22Rv1 (cell line): Measurements from ENCODE around the gene PGR.

Source experiments
- ZFX ChIP-seq: fragments of 450-650 bp; IDR thresholded peaks from 2 replicates; pipeline ENCODE4 v1.6.1; 2017; ENCODE audit warnings: antibody characterized with exemption, borderline replicate concordance
- TF ChIP-seq, protein P1 (sequence below): fragments of 450-650 bp; IDR thresholded peaks from 2 replicates; pipeline ENCODE4 v1.5.1; 2017; ENCODE audit warnings: mild to moderate bottlenecking

DNA sequence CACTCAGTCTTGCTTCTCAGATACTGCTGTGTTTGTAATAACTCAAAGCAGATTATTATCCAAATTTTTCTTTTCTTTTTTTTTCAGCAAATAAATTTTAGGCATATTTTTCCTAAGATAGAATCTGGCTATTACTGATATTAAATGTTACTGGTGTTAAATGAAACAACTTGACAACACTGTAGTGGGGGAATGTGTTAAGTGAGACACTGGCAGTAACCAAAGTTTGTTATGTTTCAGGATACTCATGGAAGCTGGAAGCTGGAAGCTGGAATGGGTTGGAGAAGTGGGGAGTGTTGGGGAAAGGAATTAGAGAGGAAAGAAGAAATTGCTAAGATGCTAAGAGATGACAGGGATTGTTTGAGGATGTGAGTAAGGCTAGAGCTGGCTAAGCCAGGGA lies 24.9 kb downstream of the PGR start:
- TF ChIP-seq, protein P1, sequence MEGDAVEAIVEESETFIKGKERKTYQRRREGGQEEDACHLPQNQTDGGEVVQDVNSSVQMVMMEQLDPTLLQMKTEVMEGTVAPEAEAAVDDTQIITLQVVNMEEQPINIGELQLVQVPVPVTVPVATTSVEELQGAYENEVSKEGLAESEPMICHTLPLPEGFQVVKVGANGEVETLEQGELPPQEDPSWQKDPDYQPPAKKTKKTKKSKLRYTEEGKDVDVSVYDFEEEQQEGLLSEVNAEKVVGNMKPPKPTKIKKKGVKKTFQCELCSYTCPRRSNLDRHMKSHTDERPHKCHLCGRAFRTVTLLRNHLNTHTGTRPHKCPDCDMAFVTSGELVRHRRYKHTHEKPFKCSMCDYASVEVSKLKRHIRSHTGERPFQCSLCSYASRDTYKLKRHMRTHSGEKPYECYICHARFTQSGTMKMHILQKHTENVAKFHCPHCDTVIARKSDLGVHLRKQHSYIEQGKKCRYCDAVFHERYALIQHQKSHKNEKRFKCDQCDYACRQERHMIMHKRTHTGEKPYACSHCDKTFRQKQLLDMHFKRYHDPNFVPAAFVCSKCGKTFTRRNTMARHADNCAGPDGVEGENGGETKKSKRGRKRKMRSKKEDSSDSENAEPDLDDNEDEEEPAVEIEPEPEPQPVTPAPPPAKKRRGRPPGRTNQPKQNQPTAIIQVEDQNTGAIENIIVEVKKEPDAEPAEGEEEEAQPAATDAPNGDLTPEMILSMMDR = no peak
- no peak for TF ChIP-seq ZFX
